GM18867 (cell line): ENCODE data around the gene SLC35B1.

ENCODE experiments used
- ATAC-seq: cut with Tn5 transposase; IDR thresholded peaks from one replicate; pipeline ENCODE4 v1.9.1; 2021; ENCODE audit warnings: mild to moderate bottlenecking, moderate library complexity; ENCODE audit not compliant: unreplicated experiment

The SLC35B1 gene

GRCh38 chr17:49707608-49708514 lies at the start of gene SLC35B1:
Gene SLC35B1, minus strand, starts transcription at chr17:49707964. Its CDS starts 131 bp downstream, at chr17:49707833.
- ATAC-seq: peak; percentile 87

GRCh38 chr17:49757151-49757777 lies 49.5 kb upstream of the SLC35B1 start:
- no peak for ATAC-seq

GRCh38 chr17:49756323-49757150 lies 48.8 kb upstream of the SLC35B1 start:
- no peak for ATAC-seq

- no peak for ATAC-seq
These were observed 48.0 kb upstream of the SLC35B1 start for GRCh38 chr17:49755663-49756283.

GRCh38 chr17:49753959-49754391 lies 46.2 kb upstream of the SLC35B1 start:
- ATAC-seq: no peak

GRCh38 chr17:49752508-49752907 lies 44.7 kb upstream of the SLC35B1 start:
- ATAC-seq: no peak

- no peak for ATAC-seq
These were observed 42.0 kb upstream of the SLC35B1 start for GRCh38 chr17:49749730-49750129.

- peak; percentile 83 for ATAC-seq
These were observed 41.0 kb upstream of the SLC35B1 start for GRCh38 chr17:49748791-49749190.

GRCh38 chr17:49748223-49748622 lies 40.5 kb upstream of the SLC35B1 start:
- no peak for ATAC-seq

GRCh38 chr17:49747632-49748031 lies 39.9 kb upstream of the SLC35B1 start:
- ATAC-seq: no peak

- peak; percentile 41 for ATAC-seq
These were observed 39.2 kb upstream of the SLC35B1 start for GRCh38 chr17:49746791-49747490.

- no peak for ATAC-seq
These were observed 37.7 kb upstream of the SLC35B1 start for GRCh38 chr17:49745175-49746139.

GRCh38 chr17:49742166-49742638 lies 34.4 kb upstream of the SLC35B1 start:
- ATAC-seq: no peak

- no peak for ATAC-seq
These were observed 33.9 kb upstream of the SLC35B1 start for GRCh38 chr17:49741692-49742076.

- ATAC-seq: peak; percentile 42
These were observed 33.4 kb upstream of the SLC35B1 start for GRCh38 chr17:49741009-49741691.

GRCh38 chr17:49739641-49740271 lies 32.0 kb upstream of the SLC35B1 start:
- ATAC-seq: peak; percentile 57

- ATAC-seq: no peak
These were observed 30.8 kb upstream of the SLC35B1 start for GRCh38 chr17:49738456-49739163.
